GM12878 (cell line): ENCODE data around the gene ADAMTSL1. TPM values are rescaled to one million over a fixed set of nuclear protein-coding genes. Genes with fewer than 3 reads are reported as not detected.

ENCODE experiments used
- ATAC-seq: fragments of 200-7000 bp; cut with Tn5 transposase; 3 replicates; pipeline ENCODE4 v1.9.1; 2020; ENCODE audit warnings: mild to moderate bottlenecking, moderate library complexity
- BruUV-seq: library from RNA; stranded (reverse); fragments of 400-500 nt; replicated peaks from 2 replicates; lab custom pipeline; 2021; lab: Mats Ljungman, UMichigan
- CTCF ChIA-PET: fragments of 300-600 bp; sonication (Branson Sonifier 250); formaldehyde crosslinking; extraction: SDS; loops from one replicate; lab custom pipeline; 2021; ENCODE audit warnings: inconsistent platforms; lab: Yijun Ruan, JAX
- POLR2A ChIA-PET: fragments of 350-600 bp; formaldehyde crosslinking; extraction: SDS; loops from one replicate; lab custom pipeline; 2021; ENCODE audit warnings: inconsistent platforms; lab: Charles Lee
- RAD21 ChIA-PET: fragments of 300-600 bp; sonication (Branson Sonifier 250); formaldehyde crosslinking; loops from one replicate; lab custom pipeline; 2023; ENCODE audit warnings: antibody characterized with exemption; ENCODE audit not compliant: unreplicated experiment; lab: Charles Lee
- SMC1A ChIA-PET: fragments of 300-600 bp; sonication (Branson Sonifier 250); formaldehyde crosslinking; loops from one replicate; lab custom pipeline; 2023; ENCODE audit not compliant: unreplicated experiment, uncharacterized antibody; lab: Charles Lee
- DNase-seq: peaks from one replicate; pipeline ENCODE4 v3.0.0-alpha.2; 2011; ENCODE audit warnings: low read depth, low spot score
- FAIRE-seq: peaks from 3 replicates; lab custom pipeline; 2011; peaks lifted over from hg19 to GRCh38; lab: Jason Lieb, UNC
- H2AFZ ChIP-seq: 2 replicates; pipeline ENCODE4 v1.6.0; 2011; ENCODE audit warnings: low read depth, low read length, control low read depth; ENCODE audit not compliant: control insufficient read depth
- H3K27ac ChIP-seq: 2 replicates; pipeline ENCODE4 v1.5.1; 2011; ENCODE audit warnings: control low read depth; ENCODE audit not compliant: control insufficient read depth, insufficient read depth
- H3K27me3 ChIP-seq, 2 experiments: replicated peaks in 1 of 2; 2 replicates each; pipeline versions ENCODE4 v1.6.0 to v1.6.1; 2011; ENCODE audit warnings: low read length in 1 of 2; ENCODE audit not compliant: control insufficient read depth in 2 of 2, insufficient read depth in 2 of 2
- H3K36me3 ChIP-seq, 2 experiments: 2 replicates each; pipeline ENCODE4 v1.5.1; 2011; ENCODE audit warnings: low read length in 1 of 2; ENCODE audit not compliant: control insufficient read depth in 2 of 2, insufficient read depth in 2 of 2
- H3K4me1 ChIP-seq: 2 replicates; pipeline ENCODE4 v1.6.1; 2011; ENCODE audit warnings: mild to moderate bottlenecking, low read length, moderate library complexity, mixed read lengths; ENCODE audit not compliant: control insufficient read depth, insufficient read depth
- H3K4me2 ChIP-seq: 2 replicates; pipeline ENCODE4 v1.6.0; 2011; ENCODE audit warnings: control low read depth; ENCODE audit not compliant: control insufficient read depth, insufficient read depth
- H3K4me3 ChIP-seq: fragments of 200-600 bp; sonication (generic); 2 replicates; pipeline ENCODE4 v1.5.1; 2016
- H3K79me2 ChIP-seq: 2 replicates; pipeline ENCODE4 v1.6.0; 2011; ENCODE audit warnings: low read length; ENCODE audit not compliant: control insufficient read depth, insufficient read depth
- H3K9ac ChIP-seq: 2 replicates; pipeline ENCODE4 v1.8.0; 2011; ENCODE audit warnings: low read length, control low read depth, mixed read lengths; ENCODE audit not compliant: control insufficient read depth, insufficient read depth
- H3K9me3 ChIP-seq: replicated peaks from 3 replicates; pipeline ENCODE4 v1.5.1; 2011; ENCODE audit warnings: mild to moderate bottlenecking, low read length; ENCODE audit not compliant: control insufficient read depth, insufficient read depth
- H4K20me1 ChIP-seq: 2 replicates; pipeline ENCODE4 v1.6.0; 2011; ENCODE audit not compliant: control insufficient read depth, insufficient read depth
- BACH1 ChIP-seq: fragments of 450-650 bp; IDR thresholded peaks from 2 replicates; pipeline ENCODE4 v1.6.1; 2017; ENCODE audit warnings: mild to moderate bottlenecking, borderline replicate concordance
- EED ChIP-seq: sonication (generic); IDR thresholded peaks from 2 replicates; pipeline ENCODE4 v1.6.1; 2016; ENCODE audit warnings: antibody characterized with exemption, low read depth
- FOS ChIP-seq: IDR thresholded peaks from 3 replicates; pipeline ENCODE4 v1.6.1; 2011; ENCODE audit warnings: borderline replicate concordance; ENCODE audit not compliant: insufficient read length; ENCODE audit errors: extremely low read depth
- JUND ChIP-seq: IDR thresholded peaks from 2 replicates; pipeline ENCODE4 v1.6.1; 2012; ENCODE audit warnings: low read depth, mild to moderate bottlenecking, low read length, improper control_type of control experiment, moderate library complexity
- NR2C2 ChIP-seq: IDR thresholded peaks from 2 replicates; pipeline ENCODE4 v1.6.1; 2011; ENCODE audit warnings: borderline replicate concordance, low read depth; ENCODE audit not compliant: control insufficient read depth, insufficient read length
- PAX5 ChIP-seq: IDR thresholded peaks from 2 replicates; pipeline ENCODE4 v1.6.1; 2011; ENCODE audit warnings: low read depth, low read length, borderline replicate concordance
- SREBF1 ChIP-seq: IDR thresholded peaks from 2 replicates; pipeline ENCODE4 v1.6.1; 2012; ENCODE audit warnings: mild to moderate bottlenecking, low read length
- TCF12 ChIP-seq: IDR thresholded peaks from 2 replicates; pipeline ENCODE4 v1.6.1; 2011; ENCODE audit warnings: low read depth, mild to moderate bottlenecking, low read length
- TCF3 ChIP-seq: IDR thresholded peaks from 2 replicates; pipeline ENCODE4 v1.6.1; 2012; ENCODE audit warnings: low read depth, mild to moderate bottlenecking, low read length, borderline replicate concordance; ENCODE audit not compliant: insufficient read depth
- ZNF687 ChIP-seq: fragments of 450-650 bp; IDR thresholded peaks from 2 replicates; pipeline ENCODE4 v1.6.1; 2017; ENCODE audit warnings: mild to moderate bottlenecking, moderate library complexity
- WGBS: methylation state at CpG from one replicate; pipeline ENCODE4 v1.1.6; 2016; ENCODE audit warnings: low lambda C conversion rate; ENCODE audit not compliant: insufficient replicate concordance, insufficient coverage; ENCODE audit errors: missing lambda C conversion rate; 5-methylcytosine and 5-hydroxymethylcytosine counted together
- in situ Hi-C: fragments of 300-500 bp; cut with MboI; formaldehyde crosslinking; loops from 9 replicates; pipeline ENCODE4 v1.14.3; 2018; ENCODE audit warnings: mixed read lengths
- intact Hi-C: fragments of 100-400 bp; cut with micrococcal nuclease; formaldehyde crosslinking; loops from one replicate; pipeline ENCODE4 v1.14.2; 2022; ENCODE audit not compliant: unreplicated experiment
- polyA plus RNA-seq, 11 experiments: library from polyadenylated mRNA; depleted of rRNA in 4 of 11; unstranded in 6 of 11; stranded (reverse) in 5 of 11; fragments of >200 nt; fragmentation: Nextera tagmentation in 4 of 11; fragmentation: Illumina TruSeq in 1 of 11; extraction: Ambion mirVana in 4 of 11; extraction: Trizol in 1 of 11; gene quantifications; 1 replicate in 1 of 11; 2 replicates in 10 of 11; pipeline versions ENCODE4 v1.2.1 to v1.2.3, GENCODE V29; 2011 to 2016; ENCODE audit warnings: inconsistent platforms in 2 of 11, missing spikeins in 2 of 11, low read depth in 1 of 11
- total RNA-seq, 4 experiments: library from RNA; depleted of rRNA in 3 of 4; stranded (reverse); fragments of >200 nt in 3 of 4; fragmentation: Illumina TruSeq in 1 of 4; extraction: Trizol in 1 of 4; gene quantifications; 2 replicates each; pipeline versions ENCODE4 v1.2.1 to v1.2.3, GENCODE V29; 2013 to 2021
- TF ChIP-seq, protein P1 (sequence below): IDR thresholded peaks from 2 replicates; pipeline ENCODE4 v1.6.1; 2012; ENCODE audit warnings: low read depth, low read length, improper control_type of control experiment

ADAMTSL1 gene
- total and polyA plus RNA-seq, 10 of the 15 experiments (the other 5 are each of a cell fraction or from before 2014, with no cell fraction given), result 0.01 to 0.10 (median 0.07) TPM; not detected in 6

- in situ Hi-C loops (no loop called here), intact Hi-C loops (no loop called here)
- H3K9ac ChIP-seq, result no peak overlapping the region
- no peaks in the 10 kb centered on the region for H3K36me3 ChIP-seq
- ChIA-PET SMC1A (interaction anchor here (1.1 to 1.5 kb wide), 3 partner anchors 8 to 84 kb away, joined by 3 to 4 read pairs (median 4); no protein-coding TSS in a partner anchor), RAD21 (no interaction called here), POLR2A (no interaction called here), CTCF (interaction anchor here (0.9 to 1.3 kb wide), 2 partner anchors 139 to 244 kb away, joined by 3 read pairs; no protein-coding TSS in a partner anchor)
- no peaks in the 10 kb centered on the region for H3K27me3 ChIP-seq
- no peaks in the 10 kb centered on the region for H4K20me1 ChIP-seq
- ATAC-seq (no peak), FAIRE-seq (peak; percentile 18), DNase-seq (no peak)
- H3K79me2 ChIP-seq, result no peaks in the 10 kb centered on the region
- no peak overlapping the region for H3K4me3 ChIP-seq
- 68% methylated on average over 5 of the region's 5 CpGs for WGBS
- H2AFZ ChIP-seq, result no peak overlapping the region
- TF ChIP-seq EED, result no peak
- no peak for TF ChIP-seq PAX5
- TF ChIP-seq FOS, result no peak
- TF ChIP-seq SREBF1, result no peak
- TF ChIP-seq, protein P1, sequence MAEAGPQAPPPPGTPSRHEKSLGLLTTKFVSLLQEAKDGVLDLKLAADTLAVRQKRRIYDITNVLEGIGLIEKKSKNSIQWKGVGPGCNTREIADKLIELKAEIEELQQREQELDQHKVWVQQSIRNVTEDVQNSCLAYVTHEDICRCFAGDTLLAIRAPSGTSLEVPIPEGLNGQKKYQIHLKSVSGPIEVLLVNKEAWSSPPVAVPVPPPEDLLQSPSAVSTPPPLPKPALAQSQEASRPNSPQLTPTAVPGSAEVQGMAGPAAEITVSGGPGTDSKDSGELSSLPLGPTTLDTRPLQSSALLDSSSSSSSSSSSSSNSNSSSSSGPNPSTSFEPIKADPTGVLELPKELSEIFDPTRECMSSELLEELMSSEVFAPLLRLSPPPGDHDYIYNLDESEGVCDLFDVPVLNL, result no peak
- TF ChIP-seq BACH1, result no peak
- no peak for TF ChIP-seq NR2C2
- TF ChIP-seq JUND, result no peak
- no peak for TF ChIP-seq ZNF687
- TF ChIP-seq TCF12, result no peak
- no peak for TF ChIP-seq TCF3
- H3K27ac ChIP-seq, result no peak overlapping the region
- no peaks in the 10 kb centered on the region for H3K9me3 ChIP-seq
- no TSS peak for BruUV-seq
- no peaks in the 10 kb centered on the region for H3K4me1 ChIP-seq
- no peak overlapping the region for H3K4me2 ChIP-seq
Observed at GRCh38 chr9:18684593-18685317, 210.8 kb downstream of the ADAMTSL1 start.
